Thyroid gland (tissue), 4 donors: ENCODE results near the gene IQSEC1.

Experiments used
- POLR2A ChIP-seq, 2 donors: fragments of 450-650 bp; IDR thresholded peaks; one replicate each; pipeline ENCODE4 v1.6.1; 2017; ENCODE audit warnings: antibody characterized with exemption in 2 of 2, mild to moderate bottlenecking in 2 of 2, moderate library complexity in 1 of 2
- TF ChIP-seq, protein P1 (sequence below), 6 experiments: fragments of 200-600 bp in 3 of 6; fragments of 450-650 bp in 3 of 6; sonication (generic) in 3 of 6; IDR thresholded peaks; one replicate each; pipeline ENCODE4 v1.5.1; 2016 to 2019; ENCODE audit warnings: antibody characterized with exemption in 6 of 6, mild to moderate bottlenecking in 2 of 6, inconsistent platforms in 1 of 6, moderate library complexity in 1 of 6

DNA sequence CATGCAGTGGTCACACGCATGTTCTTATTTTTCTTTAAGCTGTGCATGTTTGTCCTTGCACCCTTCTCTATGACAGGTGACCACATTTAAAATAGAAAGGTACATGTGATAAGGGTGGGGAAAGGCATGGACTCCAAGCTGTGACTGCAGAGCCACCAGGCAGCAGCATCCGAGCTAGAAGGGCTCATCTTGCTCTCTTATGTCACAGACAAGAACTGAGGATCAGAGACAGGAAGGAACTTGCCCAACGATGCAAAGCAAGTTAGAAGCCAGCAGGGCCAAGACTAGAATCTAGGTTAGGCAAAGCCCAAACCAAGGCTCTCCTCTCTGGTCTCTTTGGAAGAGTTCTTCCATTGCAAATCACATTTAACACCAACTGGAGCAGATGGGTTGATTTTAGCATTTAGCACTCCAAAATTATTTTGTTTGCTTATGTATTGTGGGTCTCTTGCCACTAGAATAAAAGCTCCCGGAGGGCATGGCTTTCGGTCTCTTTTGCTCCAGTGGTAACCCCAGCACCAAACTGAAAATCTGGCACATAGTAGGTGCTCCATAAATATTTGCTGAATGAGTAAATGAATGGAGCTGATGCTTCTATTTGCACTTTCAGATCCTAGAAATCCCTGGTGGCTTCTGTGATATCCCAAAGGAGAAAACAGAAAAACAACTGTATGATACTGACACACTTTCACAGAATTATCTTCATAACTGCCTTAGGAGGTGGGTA is 84.3 kb downstream of the IQSEC1 start:
- TF ChIP-seq, protein P1, sequence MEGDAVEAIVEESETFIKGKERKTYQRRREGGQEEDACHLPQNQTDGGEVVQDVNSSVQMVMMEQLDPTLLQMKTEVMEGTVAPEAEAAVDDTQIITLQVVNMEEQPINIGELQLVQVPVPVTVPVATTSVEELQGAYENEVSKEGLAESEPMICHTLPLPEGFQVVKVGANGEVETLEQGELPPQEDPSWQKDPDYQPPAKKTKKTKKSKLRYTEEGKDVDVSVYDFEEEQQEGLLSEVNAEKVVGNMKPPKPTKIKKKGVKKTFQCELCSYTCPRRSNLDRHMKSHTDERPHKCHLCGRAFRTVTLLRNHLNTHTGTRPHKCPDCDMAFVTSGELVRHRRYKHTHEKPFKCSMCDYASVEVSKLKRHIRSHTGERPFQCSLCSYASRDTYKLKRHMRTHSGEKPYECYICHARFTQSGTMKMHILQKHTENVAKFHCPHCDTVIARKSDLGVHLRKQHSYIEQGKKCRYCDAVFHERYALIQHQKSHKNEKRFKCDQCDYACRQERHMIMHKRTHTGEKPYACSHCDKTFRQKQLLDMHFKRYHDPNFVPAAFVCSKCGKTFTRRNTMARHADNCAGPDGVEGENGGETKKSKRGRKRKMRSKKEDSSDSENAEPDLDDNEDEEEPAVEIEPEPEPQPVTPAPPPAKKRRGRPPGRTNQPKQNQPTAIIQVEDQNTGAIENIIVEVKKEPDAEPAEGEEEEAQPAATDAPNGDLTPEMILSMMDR (IDR thresholded peaks at IDR 0.05) = no peak
- no peak for TF ChIP-seq POLR2A (IDR thresholded peaks at IDR 0.05)
